Keratinocyte (primary cell): ENCODE data around the gene TALDO1.

ENCODE experiments used
- CTCF ChIP-seq, 3 experiments: IDR thresholded peaks in 1 of 3; conservative IDR thresholded peaks in 1 of 3; optimal IDR thresholded peaks in 1 of 3; 2 replicates in 2 of 3; 3 replicates in 1 of 3; pipeline versions ENCODE3 to v1.5.1; 2011; ENCODE audit warnings: low read length in 3 of 3, mild to moderate bottlenecking in 3 of 3, moderate library complexity in 2 of 3, control low read depth in 1 of 3, inconsistent platforms in 1 of 3; ENCODE audit not compliant: insufficient read depth in 2 of 3; ENCODE audit errors: extremely low read depth in 1 of 3
- EZH2 ChIP-seq: IDR thresholded peaks from one replicate; pipeline ENCODE4 v1.6.1; 2012; ENCODE audit warnings: inconsistent platforms, mild to moderate bottlenecking, low read length, moderate library complexity

DNA sequence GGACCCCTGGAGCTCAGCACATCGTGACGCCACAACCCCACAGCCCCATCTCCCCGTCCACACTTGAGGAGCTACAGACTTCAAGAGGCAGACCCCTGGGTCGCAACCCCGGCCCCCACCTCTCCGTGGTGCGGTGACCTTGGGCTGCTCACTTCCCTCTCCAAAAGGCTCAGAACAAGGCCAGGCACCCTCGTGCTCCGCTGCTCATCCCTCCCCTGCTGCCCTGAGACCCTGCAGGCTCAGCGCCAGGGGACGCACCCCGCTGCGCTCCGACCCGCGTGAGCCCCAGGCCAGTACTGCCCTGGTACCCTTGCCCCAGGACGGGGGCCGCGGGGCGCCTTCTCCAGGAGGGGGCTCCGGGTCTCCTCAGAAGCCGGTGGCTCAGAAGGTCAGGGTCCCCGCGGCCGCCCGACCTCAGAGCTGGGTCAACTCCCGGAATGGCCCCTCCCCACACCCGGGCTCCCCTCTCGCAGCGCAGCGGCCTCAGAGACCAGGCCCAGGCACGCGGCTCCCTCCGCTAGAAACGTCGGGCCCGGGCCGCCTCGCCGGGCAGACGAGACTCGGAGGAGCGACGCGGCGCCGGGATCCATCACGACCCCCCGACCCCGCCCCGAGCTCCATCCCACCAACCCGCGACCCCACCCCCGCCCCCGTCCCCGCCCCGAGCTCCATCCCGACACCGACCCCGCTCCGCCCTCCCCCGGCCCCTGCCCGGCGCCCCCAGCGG lies 29.5 kb downstream of the TALDO1 start:
- TF ChIP-seq CTCF (optimal IDR thresholded peaks at IDR 0.05 in 1 of 3, IDR thresholded peaks at IDR 0.05 in 1 of 3, conservative IDR thresholded peaks at IDR 0.05 in 1 of 3; ENCODE audit: extremely low read depth in 1 of 3, insufficient read depth in 2 of 3, low read length in 3 of 3), result no peak
- no peak for TF ChIP-seq EZH2
